Stimulated activated CD8-positive, alpha-beta memory T cell treated with anti-CD3 and anti-CD28 coated beads, Interleukin-4, amount 100 ng/mL, for 48 hours (primary cell): ENCODE measurements around the gene NEDD4L.

ENCODE experiments used
- DNase-seq: peaks from one replicate; pipeline ENCODE4 v3.0.0-alpha.2; 2020

Gene NEDD4L

DNA sequence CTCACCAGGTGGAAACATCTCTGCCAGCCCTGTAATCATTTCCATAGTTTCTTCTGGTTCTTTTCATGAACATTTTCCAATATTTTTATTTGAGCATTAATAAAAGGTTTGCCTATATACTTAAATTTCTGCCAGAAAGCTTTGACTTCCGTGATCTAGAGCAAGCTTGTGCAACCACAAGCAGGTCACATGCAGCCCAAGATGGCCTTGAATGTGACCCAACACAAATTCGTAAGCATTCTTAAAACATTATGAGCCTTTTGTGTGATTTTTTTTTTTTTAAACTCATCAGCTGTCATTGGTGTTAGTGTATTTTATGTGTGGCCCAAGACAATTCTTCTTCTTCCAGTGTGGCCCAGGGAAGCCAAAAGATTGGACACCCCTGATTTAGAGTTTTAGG, 51.6 kb downstream of the NEDD4L start:
- no peak for DNase-seq

DNA sequence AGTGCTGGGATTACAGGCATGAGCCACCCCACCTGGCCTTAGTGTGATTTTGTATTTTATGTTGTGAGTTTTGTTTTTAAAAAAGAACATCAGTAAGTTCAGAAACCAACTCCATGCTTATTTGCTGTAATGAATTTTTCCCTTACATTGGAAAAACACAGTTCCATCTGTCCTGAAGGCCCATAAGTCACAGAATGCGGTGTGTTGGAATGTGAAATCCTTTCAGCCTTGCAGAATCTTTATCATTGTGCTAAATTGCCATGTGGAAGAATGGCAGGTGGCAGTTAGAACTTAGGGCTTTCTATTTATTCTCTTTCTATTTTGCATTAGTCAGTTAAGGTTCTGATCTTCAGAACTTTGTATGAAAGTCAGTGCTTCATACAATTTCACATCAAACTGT, 52.6 kb downstream of the NEDD4L start:
- DNase-seq, result no peak

DNA sequence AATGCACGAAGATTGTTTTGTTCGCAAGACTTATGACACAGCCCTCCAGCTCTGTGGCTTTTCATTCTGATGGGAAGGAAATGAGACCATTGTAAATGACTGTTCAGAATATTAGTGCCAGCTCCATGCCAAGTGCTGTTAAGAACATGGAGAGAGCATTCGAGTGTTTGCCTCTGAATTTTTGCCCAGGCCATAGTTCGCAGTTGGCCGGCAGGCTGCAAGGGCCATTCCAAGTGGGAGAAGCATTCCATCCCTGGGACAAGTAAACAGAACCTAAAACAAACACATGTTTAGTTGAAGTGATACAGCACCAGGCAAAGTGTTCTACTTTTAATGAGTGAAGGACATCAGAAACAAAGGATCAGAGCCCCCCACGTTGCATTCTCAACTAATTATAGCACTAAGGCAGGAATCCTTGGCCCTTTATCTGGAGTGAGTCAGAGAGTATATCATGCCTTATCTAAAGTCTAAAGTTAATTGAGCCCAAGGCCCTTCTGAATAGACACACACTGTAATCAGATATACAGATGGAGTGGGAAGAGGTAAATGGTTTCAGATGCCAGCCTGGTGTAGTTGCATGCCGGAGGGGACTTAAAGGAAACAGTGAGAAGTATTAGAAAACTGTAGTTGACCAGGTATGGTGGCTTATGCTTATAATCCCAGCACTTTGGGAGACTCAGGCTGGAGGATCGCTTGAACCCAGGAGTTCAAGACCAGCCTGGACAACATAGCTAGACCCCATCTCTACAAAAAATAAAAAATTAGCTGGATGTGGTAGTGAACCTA, 53.3 kb downstream of the NEDD4L start:
- DNase-seq, result no peak

DNA sequence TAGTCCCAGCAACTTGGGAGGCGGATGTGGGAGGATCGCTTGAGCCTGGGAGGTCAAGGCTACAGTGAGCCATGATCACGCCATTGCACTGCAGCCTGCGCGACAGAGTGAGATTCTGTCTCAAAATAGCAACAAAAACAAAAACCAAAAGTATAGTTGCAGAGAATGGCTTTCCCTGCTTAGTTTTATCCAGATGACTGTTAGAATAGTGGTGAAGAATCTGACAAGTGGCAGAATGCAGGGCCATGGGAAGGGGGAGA, 53.8 kb downstream of the NEDD4L start:
- no peak for DNase-seq

DNA sequence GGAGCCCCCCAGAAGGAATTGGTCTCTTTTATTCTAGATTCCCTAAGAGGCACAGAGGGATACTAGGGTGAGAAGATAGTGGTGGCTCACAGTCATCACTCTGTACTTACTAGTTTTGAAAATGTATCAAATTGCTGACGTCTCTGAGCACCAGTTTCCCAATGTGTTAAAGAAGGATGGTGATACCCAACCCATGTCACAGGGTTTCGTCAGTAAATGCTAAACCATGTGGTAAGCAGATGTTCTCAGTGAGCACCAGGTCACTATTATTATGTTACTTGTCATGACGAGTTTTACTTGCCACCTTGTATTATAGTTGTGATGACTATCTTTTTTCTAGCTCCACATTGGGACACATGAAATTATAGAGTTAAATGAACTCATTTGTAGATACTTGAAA, 54.7 kb downstream of the NEDD4L start:
- DNase-seq, result no peak

DNA sequence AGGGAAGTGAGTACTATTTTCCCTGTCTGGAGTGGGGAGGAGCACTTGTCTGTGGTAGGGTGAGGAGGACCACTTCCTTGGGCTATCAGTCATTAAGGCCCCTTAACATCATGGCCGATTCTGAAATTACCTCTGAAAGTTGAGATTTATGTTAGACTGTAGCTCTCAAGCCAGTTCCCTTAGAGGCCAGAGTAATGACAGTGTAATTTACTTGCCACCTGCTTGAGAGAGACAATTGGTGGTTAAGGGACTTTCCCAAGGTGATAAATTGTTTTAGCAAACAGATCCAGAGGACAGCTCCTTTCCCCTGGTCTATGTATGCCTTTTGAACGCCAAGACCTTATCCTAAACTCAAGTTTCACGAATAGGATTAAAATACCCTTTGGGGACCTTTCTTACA, 56.1 kb downstream of the NEDD4L start:
- no peak for DNase-seq

DNA sequence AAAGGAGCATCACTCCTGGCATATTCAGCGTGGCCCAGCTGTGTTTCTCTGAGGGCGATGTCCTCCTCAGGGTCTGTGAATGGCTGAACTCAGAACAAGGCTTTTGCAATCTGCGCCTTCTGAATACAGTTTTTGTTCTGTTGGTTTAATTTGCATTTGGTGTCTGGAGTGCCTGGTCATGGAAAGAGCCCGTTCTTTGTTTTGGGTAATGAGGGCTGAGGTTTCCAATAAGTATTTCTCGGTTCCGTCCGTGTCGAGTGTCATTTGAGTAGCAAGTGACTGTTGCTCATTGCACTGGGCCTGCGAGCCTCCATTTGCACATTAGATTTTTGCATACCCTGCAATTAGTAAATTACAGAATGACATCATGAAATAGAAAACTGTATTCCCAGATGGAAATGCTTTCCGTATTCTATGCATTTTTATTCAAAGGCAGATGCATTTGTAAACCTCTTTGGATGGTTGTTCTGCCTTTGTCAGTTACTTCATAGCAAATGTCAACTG, 57.3 kb downstream of the NEDD4L start:
- no peak for DNase-seq

DNA sequence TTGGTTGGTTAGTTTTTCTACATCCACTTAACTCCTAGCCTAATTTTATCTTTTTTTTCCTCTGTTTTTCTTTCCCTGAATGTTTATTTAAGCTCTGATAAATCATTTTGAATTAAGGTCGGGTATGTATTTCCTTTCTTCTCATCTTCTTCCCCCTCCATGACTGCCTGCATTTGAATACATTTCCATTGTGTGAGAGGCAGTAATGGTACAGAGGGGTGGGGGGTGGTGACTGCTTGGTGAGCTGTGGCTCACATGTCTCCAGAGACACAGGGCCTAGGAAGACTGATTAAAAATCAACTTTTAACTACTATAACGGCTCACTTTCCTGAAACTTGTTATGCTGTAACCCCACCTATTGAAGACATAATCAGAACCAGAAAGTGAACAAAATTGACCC, 58.0 kb downstream of the NEDD4L start:
- DNase-seq, result no peak

DNA sequence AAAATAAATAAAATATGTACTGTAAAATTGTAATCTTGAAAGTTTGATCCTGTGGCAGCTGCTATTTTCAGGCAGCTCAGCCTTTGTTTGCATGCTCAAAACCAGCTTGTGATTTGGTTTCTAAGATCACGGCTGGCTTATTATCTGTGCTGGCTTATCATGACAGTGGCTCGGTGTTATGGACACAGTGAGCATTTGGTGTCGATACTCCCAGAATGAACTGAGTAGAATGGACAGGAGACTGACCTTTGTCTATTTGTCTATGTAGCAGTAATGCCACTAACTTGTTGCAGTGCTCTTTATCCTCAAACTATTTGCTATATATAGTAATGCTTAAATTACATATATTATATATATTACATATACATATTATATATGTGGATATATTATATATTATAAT, 58.8 kb downstream of the NEDD4L start:
- DNase-seq, result no peak

DNA sequence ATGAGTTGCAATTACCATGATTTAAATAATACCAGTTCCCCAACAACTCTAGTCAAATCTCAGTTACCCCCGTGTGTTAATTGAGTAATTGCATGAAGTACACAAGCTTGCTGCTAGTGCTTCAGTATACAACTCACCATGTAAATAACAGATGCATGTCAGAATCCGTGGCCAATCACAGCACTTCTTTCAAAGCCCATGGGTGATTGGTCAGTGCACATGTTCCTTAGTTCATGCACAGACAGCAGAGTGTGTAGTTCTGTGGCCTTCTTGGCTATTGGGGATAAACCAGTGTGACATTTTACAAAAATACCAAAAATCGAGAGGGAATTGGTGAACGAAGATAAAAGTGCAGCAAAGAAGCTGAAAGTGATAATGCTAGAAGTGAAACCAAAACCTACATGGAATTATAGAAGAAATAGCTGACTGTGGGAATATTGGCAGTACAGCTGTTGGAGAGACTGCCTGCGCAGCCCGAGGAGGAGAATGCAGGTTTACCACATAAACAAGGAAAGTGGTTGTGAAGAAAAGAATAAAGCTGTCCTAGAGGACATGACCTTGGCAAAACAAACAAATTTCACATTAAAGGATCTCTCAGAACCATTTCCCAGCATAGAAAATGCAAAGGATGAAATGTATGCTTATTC, 59.4 kb downstream of the NEDD4L start:
- no peak for DNase-seq

DNA sequence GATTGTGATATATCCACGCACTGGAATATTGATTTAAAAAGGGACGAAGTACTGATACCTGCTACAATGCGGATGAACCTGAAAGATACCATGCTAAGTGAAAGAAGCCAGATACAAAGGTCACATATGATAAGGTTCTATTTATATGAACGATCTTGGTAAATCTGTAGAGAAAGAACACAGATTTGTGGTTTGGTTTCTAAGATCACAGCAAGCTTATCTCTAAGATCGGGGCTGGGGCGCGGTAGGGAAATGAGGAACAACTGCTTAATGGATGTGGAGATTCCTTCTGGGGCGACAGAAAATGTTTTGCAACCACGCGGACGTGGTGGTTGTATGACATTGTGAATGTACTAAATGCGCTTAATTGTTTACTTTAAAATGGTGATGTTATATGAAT, 60.1 kb downstream of the NEDD4L start:
- DNase-seq, result no peak

DNA sequence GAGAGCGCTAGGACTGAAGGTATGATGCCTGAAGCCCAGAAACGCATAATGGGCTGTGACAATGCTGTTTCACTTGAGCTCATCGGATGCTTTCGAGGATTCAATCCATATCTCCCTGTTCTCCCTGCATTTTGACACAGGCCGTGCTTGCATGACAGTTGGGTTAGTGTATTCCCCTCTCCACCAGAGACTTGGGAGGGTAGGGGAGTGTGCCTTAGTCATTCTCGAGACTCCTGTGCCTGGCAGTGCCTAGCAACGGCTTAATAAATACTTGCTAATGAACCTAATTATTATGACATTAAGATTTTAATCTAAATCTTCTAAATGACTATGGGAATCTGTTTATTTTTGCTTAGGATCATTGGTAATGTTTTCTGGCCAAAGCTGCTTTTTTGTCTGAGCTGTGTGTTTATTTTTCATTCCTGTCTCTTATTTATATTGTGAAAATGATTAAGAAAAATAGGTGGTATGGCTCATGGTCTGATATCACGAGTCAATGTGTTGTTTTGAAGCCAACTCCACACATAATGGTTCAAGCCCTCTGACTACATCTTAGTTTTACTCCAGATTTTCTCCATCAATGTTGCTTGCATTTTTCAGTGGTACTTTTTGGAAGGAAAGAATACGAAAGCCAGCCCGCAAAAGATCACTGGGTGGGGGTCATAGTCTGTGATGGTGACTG, 61.3 kb downstream of the NEDD4L start:
- no peak for DNase-seq

DNA sequence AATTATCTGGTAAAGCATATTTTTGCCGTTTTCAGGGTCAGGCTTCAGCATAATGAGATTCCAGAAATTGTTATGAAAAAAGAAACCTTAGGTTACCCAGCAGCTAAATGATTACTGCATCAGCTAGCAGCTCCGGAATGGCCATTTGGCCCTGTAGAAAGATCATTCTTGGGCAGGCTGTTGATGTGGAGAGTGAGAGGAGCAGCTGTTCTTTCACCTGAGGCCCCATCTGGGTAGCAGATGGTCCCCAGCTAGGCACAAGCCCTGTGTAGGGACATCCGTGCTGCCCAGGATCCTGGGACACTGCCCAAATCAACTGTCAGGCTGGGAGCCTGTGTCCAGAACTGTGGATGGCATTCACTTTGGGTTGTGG, 61.8 kb downstream of the NEDD4L start:
- DNase-seq, result no peak

DNA sequence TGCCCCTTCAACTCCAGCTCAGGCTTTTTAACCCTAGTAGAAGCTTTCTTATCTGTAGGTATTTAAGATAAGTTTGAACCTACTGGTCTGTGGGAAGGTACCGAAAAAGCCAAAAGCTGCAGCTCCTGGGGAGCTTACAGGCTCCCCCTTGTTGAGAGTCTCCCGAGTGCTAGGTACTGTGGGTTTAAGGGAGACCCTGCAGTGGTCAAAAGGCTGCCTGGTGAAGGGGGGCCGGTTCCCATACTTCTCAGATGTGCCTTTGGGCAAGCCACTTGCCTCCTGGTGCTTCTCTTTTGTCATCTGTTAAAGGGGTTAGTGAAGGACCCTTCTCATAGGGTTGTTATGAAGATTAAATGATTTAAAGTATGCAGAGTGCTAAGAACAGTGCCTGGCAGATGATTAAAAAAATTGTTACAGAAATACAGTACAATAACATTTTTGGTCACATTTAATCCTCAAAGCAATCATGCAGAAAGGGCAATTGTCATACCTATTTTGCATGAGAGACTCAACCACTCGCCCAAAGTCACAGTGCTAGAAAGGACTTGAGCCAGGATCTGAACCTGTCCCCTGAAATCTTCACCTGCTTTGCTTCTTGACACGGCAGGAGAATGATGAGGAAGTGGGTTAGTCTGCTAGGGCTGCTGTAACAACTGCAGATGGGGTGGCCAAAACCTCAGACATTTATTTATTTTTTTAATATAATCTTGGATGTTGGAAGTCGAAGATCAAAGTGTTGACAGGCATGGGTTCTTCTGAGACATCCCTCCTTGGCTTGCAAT, 62.5 kb downstream of the NEDD4L start:
- DNase-seq, result no peak

DNA sequence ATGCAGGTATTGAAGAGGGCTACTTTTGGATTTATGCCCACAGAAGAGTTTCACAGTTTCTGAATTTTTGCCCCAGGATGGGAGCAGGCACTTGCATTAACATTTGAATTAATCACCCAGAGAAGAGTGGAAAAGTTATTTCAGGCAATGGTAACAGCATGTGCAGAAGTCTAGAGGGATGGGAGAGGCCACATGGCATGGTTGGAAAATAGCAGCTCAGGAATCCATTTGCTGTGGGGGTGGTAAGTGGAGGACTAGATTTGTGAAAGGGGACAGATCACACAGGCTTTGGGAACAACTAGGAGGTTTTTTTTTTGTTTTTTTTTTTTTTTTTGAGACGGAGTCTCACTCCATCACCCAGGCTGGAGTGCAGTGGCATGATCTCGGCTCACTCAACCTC, 65.2 kb downstream of the NEDD4L start:
- DNase-seq, result no peak

DNA sequence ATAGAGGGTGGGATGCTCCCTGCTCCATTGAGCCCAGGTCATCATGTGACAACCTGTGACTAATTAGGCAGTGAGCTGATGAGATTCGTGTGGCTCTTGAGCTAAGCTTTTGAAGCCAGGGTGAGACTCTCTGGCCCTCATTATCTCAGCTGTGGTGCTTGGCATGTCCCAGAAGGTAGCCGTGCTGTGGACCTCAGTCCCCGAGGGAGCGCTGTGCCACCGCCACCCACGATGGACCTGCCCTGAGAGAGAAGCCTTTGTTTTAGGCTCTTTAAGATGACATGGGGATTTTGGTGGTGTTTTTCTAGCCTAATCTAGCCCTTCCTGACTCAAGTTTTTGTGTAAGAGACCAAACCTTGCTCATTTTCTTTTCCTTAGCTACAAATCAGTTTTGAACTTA, 66.4 kb downstream of the NEDD4L start:
- no peak for DNase-seq

DNA sequence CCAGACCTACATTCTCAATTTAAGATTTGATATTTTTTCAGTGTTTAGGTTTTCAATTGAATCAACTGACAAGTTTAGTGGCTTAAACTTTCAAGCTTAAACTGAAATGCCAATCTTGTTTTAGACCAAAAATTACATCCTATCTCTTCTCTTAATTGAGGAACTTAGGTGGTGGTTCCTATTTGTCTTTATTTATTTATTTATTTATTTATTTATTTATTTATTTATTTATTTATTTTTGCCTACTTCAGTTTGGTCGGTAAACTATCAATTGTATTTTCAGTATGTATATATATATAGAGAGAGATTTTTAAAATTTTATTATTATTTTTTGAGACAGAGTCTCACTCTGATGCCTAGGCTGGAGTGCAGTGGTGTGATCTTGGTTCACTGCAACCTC, 68.1 kb downstream of the NEDD4L start:
- DNase-seq, result no peak

DNA sequence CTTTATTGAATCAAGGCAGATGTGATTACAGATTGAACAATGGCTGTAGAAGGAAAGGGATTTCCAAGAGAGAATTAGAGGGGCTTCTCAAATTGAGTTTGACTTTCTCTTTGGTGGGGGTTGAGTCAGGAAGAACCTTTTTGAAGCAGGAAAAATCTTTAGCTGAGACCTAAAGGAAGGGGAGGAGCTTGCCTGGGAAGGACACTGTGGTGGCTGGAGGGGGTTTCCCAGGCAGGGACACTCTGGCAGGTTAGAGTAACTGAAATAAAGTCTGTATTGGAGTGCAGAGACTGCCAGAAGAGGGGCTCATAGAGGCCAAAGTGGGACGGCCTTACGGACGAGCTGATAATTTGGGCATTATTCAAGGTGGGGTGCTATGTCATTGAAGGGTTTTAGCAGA, 69.3 kb downstream of the NEDD4L start:
- no peak for DNase-seq

DNA sequence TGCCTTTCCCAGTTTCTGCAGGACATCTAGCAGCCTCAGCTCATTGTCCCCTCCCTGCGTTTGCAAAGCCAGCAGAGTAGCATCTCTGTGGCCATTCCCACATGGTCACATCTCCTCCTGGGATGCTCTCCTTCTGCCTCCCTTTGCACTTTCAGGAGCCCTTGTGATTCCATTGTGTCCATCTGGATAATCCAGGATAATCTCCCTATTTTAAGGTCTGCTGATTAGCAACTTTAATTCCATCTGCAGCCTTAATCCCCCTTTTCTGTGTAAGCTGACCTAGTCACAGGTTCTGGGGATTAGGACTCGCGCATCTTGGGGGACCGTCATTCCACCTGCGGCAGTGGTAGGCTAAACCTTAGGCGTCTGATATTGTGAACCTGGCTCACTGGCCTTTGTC, 70.7 kb downstream of the NEDD4L start:
- no peak for DNase-seq

DNA sequence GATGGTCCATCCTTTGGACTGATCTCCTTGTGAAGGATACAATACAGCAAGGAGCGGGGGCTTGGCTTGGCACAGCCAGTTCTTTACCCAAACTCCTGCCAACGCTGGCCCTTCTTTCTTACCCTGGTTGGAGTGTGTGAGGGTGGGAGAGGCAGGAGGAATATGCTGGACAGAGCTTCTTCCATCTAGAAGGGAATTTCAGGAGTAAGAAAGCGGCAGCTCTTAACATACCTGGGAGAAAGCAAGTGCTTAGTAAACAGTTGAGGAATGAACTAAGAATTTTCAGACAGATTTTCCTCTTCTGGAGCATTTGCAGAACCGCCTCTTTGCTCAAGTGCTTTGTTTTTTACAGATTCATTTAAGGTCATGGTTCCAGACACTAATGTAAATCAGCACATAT, 72.8 kb downstream of the NEDD4L start:
- DNase-seq, result no peak

DNA sequence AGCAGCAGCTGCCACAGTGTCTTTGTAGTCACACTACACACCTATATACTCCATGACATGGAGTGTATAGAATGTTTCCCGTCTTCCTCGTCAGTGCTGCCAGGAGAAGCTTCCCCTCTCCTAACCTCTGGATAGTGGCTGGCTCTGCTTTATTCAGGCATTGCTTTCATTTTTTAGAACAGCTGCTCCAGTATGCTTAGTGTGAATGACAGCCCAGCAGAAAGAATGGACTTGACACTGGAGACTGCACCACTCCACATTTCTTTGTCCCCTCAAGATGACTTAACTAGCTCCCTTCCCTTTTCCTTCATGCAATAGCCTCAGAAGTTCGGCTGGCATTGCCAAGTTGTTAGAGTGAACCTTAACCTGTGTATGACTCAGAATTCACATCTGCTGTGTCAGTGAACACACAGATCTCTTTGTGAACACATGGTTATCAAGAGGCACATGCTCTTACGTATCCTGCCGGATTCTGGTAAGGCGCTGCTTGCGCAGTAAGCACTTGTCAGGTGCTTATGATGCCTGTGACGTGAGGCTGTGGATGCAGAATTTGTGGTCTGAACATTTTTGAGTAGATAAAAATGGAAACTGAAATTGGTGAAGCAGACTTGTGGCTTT, 73.9 kb downstream of the NEDD4L start:
- no peak for DNase-seq

DNA sequence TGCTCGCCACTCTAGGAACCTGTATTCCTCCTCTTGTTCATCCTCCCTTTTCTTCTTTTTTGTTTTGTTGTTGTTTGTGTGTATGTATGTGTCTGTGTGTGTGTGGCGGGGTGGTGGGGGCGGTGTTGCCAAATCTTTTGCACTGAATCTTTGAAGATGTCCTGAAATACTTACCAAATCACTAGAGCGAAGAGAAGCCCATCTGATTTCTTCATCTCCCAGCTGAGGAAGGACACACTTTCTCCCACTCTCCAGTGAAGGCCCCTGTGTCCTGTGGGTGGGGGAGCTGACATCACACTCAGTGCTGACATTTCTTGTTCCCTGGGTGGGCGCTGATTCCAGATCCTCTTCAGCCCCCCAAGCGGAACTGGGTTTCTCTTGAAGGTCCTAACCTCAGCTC, 74.5 kb downstream of the NEDD4L start:
- DNase-seq, result no peak

DNA sequence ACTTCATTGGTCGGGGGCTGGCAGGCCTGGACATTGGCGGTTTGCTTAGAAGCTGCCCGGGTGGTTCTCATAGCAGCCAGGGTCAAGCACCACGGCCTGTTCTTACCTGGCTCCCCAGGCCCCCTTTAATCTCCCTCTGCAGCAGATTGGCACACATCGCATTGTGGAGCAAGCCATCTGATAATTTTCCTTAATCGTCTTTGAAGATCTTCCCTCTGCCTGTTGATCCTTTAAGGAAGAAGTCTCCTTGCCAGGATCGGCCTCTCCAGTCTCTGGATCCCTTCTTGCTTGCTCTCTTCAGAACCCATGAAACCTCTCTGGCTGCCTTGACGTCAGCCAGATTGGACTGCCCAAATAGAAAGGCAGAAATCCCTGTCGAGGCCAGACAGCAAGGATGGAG, 75.8 kb downstream of the NEDD4L start:
- DNase-seq, result no peak
